Measurements from ENCODE around the gene ARHGDIB.
A peak's percentile ranks its signal among the peaks of the same experiment; 100 is the strongest.

ARHGDIB gene

DNA sequence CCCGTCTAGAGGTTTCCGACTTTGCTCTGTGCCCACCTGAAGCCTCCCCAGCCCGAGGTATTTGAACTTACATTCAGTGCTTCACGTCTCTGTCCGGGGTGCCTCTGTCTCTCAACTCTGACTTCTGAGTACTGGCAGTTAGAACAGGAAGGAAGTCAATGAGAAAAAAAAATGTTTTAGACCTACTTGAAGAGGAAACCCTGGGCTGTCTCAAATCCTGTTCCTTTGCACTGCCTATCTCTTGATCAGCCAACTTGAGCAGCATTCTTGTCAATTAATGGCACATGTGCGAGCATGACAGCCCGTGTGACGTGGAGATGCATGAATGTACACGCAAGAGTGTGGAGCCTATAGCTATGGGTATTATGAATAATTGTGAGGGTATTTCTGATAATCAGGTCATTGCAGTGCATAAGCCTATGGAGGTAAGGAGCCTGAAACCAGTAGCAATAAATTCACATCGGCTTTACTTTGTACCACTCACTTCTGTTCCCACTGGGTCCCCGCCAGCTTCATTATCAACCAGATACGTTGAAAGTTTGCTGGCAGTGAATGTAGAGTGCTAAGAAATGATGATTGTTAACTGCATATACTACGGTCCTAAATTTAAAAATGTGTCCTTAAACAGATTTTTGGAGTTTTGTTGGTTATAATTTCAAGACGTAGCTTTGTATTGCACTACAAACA lies at the start of gene ARHGDIB:
Gene ARHGDIB (minus strand): TSS at position 136 of the 687 bp plus-strand sequence. CDS start 10,889 bp downstream, outside the sequence.
- DNase-seq, result peak; percentile 77

- no peak for DNase-seq
Measured at GRCh38 chr12:15011162-15011561, 49.8 kb upstream of the ARHGDIB start.

DNA sequence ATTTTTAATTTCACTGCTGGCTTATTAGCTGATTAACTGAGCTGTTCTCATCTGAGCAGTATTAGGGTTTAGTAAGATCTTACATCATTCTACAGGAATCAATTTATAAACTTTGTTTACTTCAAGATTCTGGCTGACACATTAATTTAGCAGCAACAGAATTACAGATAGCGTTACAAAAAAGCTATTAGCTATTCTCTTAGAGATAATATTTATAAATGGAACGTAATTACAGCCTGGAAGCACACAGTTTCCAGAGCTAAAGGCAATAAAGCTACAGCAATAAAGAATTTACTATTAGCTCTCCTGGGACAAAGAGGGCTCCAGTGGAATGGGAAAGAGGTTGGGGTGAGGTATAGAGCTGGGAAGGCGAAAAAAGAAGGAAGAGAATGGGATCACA lies 46.1 kb upstream of the ARHGDIB start:
- DNase-seq, result no peak

DNA sequence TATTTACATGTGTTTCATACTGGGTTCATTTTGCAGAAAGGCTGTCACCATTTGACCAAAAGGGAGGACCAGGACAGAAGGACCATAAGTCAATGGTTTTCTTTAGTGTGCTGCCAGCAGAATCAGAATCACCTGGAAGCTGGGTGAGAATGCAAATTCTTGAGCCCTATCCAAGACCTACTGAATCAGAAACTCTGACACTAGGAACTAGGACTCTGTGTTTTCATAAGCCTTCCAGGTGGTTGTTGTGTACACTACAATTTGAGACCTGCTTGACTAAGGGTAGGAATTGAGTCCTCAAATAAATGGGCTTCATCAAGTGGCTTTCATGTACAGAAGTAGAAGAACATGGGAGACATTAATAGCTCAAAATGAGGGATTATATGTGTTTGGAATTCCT lies 43.7 kb upstream of the ARHGDIB start:
- no peak for DNase-seq

DNA sequence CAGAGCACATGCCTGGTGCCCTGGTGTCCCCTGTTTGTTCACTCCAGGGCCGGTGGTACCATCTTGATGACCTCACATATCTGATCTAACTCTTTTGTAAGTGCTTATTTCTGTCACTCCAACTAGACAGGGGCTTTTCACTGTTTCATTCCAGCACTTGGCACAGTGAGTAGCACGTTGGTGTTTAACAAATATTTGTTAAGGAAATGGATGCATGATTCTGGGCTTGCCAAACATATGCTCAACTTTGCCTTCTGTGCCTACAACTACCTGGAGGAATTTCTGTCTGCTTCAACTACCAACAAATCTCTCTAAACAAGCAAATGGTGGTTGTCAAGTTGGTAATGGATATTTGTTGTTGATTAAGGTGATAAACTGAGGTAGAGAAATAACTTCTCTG lies 43.0 kb upstream of the ARHGDIB start:
- DNase-seq, result no peak

GRCh38 chr12:15001733-15002382 lies 40.5 kb upstream of the ARHGDIB start:
- DNase-seq, result no peak

GRCh38 chr12:15000575-15000974 lies 39.2 kb upstream of the ARHGDIB start:
- no peak for DNase-seq

- no peak for DNase-seq
Measured at GRCh38 chr12:14999695-15000365, 38.4 kb upstream of the ARHGDIB start.

DNA sequence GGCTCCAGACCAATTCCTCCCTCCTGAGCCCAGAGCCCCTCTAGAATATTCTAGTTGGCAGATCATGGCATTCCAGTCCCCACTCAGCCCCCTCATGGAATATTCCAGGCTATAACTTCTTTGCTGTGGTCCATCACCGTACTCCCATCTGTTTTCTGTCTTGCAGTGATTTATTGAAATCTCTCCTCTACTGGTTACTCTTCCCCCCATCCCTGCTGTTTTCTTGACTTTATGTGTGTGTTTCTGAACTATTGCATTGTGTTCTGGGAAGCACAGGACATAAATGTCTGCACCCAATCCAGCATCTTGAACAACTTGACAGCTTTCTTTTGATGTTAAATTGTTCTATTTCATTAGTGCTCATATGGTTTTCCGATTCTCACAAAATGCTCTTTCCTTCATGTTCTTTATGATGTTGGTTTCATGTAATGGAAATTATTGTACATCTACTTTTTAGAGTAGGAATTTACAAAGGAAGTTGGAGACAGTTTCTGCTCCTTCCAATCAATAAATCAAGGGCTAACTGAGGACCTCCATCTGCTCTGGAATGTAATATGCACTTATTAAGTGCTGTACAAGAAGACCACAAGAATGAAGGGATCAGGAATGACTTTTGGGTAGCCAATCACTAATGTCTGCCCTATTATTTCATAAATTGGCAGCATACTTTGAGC lies 37.8 kb upstream of the ARHGDIB start:
- no peak for DNase-seq

- no peak for DNase-seq
Measured at GRCh38 chr12:14997998-14998397, 36.6 kb upstream of the ARHGDIB start.

DNA sequence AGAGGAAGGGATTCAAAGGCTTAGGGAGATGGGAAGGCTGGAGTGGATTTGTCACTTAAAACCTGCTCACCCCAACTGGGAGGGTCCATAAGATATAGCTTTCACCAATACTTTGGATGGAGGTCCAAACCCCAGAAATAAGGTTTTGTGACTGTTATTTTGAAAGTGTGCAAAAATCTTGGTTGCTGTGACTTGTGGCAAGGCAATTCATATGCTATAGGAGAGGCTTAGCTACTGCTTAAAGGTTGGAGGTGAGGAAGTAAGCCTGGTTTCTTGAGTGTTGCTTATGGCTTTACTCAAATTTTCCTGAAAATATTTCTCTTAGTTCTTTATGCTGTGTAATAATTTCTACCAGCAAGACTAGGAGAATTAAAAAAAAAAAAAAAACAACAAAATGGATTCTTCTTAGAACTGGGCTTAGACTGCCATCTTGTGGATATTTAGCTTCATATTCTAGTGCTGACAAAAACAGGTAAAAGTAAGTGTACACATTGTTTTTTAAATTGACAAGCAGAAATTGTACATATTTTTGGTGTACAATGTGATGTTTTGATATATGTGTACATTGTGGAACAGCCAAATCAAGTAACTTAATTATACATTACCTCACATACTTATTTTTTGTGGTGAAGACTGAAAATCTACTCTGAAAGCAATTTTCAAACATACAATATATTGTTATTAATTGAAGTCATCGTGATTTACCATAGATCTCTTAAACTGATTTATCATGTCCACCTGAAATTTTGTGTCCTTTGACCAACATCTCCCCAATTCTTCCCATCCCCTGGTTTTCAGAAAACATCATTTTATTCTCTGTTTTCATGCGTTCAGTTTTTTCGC lies 34.4 kb upstream of the ARHGDIB start:
- no peak for DNase-seq

DNA sequence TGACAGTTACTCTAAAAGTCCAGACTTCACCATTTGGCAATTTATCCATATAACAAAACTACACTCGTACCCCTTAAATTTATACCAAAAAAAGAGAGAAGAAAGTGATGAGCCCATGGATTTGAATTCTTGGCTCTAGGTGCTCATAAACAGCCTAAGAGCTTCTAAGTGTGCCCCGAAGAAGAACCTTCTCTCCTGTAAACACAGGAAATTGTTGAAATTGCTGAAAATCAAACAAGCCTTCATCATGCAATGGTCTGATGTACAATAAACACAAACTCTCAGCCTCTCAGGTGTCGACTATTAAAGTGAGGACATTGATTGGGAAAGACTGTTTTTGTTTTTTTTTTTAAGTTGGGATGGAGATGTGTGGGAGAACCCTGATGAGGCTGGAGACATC lies 33.2 kb upstream of the ARHGDIB start:
- no peak for DNase-seq

- peak; percentile 24 for DNase-seq
Measured at GRCh38 chr12:14993537-14994266, 32.3 kb upstream of the ARHGDIB start.

DNA sequence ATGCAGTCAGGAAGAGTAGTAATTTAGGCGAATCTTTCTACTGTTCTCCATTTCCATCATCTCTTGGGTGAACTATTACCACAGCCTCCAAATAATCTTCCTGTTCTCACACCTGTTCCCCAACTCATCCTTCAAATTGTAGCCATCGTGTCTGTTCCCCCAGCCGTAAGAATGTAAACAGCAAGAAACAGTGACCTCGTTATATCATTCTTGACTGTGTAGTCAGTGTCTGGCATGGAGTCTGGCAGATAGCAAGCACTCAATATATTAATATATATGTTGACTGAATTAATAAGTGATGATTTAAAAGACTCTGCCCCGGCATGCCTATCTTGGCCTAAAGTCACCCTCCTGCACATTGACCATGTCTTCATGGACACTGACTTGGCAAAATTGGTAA lies 31.7 kb upstream of the ARHGDIB start:
- no peak for DNase-seq

- DNase-seq, result no peak
Measured at GRCh38 chr12:14992673-14993072, 31.3 kb upstream of the ARHGDIB start.

GRCh38 chr12:14991069-14991468 lies 29.7 kb upstream of the ARHGDIB start:
- DNase-seq, result no peak

DNA sequence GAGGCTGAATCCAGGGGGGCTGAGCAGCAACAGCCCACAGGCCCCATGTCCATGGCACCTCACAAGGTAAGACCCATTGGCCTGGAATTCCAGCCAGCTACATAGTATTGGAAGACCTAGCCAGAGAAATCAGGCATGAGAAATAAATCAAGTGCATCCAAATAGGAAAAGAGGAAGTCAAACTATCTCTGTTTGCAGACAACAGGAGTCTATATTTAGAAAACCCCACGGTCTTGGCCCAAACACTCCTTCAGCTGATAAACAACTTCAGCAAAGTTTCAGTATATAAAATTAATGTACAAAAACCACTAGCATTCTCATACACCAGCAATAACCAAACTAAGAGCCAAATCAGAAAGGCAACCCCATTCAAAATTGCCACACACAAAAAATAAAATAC lies 28.4 kb upstream of the ARHGDIB start:
- DNase-seq, result no peak

DNA sequence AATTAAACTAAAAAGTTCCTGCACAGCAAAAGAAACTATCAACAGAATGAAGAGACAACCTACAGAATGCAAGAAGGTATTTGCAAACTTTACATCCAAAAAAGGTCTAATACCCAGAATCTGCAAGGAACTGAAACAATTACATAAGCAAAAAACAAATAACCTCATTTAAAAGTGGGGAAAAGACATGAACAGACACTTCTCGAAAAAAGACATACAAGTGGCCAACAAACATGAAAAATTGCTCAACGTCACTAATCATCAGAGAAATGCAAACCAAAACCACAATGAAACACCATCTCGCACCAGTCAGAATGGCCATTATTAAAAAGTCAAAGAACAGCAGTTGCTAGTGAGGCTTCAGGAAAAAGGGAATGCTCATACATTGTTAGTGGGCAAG lies 26.6 kb upstream of the ARHGDIB start:
- no peak for DNase-seq

- DNase-seq, result no peak
Measured at GRCh38 chr12:14986449-14986848, 25.0 kb upstream of the ARHGDIB start.

DNA sequence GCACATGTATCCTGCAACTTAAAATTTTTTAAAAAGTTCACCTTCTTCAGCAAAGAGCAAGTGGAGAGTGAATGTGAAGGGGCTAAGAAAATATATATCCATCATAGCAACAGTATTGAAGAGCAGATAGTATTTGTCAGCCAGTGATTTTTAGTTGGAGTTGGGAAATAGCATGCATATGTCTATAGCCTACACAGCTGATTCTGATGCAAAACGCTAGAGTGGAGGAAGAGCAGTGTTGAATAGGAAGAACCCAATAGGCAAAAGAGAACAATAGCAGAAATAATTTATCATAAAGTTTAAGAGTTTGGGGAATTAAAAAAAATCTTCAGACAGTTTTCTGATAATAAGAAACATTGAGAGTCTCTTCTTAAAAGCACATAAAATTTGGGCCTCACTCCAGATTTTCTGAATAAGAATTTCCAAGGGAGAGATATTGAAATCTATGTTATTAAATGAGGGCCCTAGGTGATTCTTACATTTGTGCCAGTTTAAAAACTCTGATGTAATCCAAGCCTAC lies 23.4 kb upstream of the ARHGDIB start:
- no peak for DNase-seq

DNA sequence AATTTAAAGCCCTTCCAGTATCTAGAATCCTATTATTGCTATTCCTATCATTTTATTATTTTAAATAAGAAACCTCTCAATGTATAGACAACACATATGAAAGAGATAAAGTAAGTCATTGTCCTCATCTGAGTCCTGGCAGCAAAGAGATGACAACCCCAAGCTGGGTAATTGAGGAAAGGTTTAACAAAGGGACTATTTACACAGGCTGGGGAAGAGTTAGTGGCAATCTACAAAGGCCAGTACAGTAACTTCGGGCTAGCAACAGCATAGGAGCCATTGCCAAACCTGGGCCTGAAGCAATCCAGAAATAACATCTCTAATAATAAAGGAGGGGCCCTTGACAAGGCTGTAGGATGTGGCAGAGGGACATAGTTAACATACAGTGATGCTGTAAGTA lies 22.6 kb upstream of the ARHGDIB start:
- no peak for DNase-seq

DNA sequence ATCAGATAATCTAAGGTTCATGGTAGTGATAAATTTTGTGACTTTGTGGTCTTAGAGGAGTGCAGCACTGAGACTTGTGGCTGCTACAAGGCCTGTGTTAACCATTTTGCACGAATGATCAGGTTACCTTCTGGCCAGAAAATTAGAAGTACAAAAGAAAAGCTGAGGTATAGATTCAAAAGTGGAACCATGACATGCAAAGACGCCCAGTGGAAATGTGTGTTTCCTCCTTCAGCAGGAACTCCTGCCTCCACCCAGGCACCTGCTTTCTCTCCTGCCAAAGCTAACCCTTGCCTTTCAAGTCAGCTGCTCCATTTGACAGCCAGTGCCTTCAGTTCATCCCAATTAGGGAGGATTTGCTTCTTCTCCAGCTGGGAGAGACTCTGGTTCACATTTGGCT lies 21.6 kb upstream of the ARHGDIB start:
- no peak for DNase-seq
